ENCODE measurements around the gene TUT7. TPM values are rescaled to one million over a fixed set of nuclear protein-coding genes. Genes with fewer than 3 reads are reported as not detected.
"Not testable (repeated sequence)": the region's sequence is repeated elsewhere in the genome, so short reads cannot be mapped to it uniquely, and the experiment has no call there.

Gene TUT7
- total RNA-seq, 1 donor from 2014 or later, result 16.0 TPM

DNA sequence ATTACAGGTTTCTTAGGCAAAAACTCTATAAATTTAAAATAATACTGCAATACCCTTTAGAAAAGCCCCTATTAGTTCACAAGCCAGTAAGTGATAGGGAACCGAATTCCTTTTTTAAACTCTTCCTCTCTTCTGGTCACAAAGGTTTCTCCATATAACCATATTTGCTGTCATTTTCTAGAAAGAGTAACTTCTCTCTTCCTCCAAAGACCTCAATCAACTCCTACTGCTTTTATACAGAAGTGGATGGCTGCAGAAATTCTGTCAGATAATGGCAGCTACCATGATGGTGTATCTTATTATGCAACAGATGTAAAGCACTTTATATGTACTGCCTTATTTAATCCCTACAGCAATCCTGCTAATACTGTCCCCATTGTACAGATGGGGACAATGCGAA, 6.2 kb downstream of the TUT7 start:
- no peak for DNase-seq (ENCODE audit: low read depth in 2 of 2)

DNA sequence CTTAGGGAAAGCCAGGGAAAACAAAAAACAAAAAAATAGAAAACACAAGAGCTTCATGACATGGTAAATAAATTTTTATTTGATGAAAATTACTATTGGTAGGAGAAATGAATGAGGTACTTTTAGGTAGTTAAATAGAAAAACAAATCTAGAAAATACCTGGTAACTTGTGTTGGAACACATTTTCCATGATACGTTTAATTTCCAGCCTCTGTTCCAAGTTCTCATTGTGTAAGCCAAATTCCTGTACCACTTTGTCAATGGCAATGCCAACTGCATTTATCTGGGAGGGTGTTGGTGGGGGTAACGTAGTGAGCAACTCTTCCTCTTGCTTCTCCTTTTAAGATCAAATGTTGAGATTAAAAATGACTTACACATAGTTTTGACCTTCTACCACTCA, 9.4 kb downstream of the TUT7 start:
- peak in 1 of 2 donors; percentile 58 for DNase-seq (ENCODE audit: low read depth in 2 of 2)

DNA sequence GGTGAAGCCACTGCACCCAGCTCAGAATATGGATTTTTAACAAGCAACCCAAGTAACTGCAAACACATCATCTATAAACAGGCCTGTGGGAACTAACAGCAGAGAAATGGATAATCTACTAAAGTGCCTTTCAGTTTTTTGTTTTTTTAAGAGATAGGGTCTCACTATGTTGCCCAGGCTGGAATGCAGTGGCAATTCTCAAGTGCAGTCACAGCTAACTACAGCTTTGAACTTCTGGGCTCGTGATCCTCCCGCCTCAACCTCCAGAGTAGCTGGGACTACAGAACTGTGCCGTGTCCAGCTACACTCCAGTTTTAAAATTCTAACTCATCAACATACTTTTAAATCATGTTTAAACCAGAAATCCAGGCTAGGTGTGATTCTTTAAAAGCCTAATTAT, 11.9 kb downstream of the TUT7 start:
- DNase-seq (ENCODE audit: low read depth in 2 of 2), result no peak

DNA sequence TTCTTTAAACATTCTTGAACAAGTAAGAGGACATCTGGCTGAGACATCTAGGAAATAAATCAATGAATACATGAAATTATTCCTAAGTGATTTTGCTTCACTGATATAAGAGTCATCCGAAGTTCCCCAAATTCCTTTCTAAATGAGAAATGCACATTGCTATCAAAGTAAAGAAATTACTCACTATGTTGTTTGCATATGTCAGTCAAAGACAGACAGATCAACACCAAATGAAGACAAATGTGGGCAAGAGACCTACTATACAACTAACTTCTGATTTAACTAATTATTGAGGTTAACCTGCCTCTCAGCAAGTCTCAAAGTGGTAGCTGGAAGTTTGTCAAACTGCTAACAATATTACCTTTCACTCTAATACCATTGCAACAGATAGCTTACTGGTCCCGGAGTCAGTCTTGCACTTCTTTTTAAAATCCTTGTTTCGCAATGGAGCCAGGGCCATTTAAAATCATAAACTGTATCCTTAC, 13.2 kb downstream of the TUT7 start:
- DNase-seq (ENCODE audit: low read depth in 2 of 2), result no peak

DNA sequence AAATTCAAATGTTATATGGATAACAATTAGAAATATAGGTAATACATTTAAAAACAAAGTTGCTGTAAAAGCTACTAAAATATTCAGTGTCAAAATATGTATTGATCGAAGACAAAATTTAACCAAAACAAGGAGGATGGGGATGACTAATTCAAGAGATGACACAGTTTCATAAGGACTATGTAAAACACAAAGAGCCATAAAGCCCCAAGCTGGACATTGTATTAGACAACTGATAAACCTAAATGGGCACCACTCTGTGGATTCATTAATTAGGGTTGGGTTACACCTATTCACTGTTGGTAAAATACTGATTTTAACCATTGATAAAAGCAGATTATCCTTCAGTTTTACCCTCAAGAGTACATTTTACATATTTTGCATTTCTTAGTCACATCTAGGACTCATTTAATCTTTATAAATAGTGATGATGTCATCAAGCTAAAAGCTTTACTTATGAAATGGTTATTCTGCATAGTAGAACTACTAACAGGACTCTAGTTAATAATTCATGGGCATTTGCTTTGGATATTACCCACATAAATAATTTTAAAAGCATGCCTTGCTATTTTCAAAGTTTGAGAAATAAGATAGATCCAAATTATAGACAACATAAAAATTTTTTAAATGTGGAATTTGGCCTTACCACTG, 13.7 kb downstream of the TUT7 start:
- DNase-seq (ENCODE audit: low read depth in 2 of 2), result no peak

DNA sequence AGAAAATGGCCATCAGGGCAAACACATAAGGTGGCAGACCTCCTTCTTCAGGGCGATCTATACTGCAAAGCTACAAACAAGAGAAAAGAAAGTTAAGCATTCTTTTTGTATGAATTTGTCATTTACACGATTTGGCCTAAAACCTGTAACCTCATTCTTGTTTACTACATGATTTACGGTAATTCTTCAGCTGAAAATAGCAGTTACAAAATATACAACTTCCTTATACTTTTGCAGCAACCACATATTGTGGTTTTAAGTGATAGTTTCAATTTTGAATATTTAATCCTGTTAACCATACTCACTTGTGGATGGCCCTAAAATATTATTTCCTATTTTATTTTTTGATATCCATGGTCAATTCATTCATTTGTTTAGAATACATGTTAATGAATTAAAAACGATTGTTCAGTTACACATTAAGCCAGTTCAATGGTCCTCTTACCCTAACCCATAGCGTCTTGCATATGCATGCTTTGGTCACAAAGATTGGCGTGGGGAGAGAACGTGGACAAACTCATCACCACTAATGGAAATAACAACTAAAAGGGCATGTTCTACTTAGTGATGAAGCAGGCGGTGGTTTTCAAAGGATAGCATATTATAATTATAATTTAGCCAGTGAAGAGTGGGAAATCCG, 16.6 kb downstream of the TUT7 start:
- no peak for DNase-seq (ENCODE audit: low read depth in 2 of 2)

DNA sequence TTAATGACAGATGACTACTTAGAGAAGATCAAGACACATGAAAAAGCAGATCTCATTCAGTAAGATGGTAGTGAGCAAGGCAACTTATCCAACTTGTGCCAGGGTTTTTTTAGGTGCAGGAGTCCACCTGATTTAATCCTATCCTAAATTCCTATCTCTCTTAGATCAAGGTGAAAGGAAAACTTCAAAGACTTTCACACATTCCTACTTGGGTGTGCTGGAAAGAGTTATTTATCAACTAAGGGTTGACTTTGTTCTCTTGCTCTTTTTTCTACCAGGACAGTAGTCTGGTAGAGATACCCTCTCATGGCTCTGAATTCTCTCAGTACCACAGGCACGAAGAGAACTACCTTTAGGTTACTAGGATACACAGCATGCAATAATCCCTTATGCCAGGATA, 18.2 kb downstream of the TUT7 start:
- no peak for DNase-seq (ENCODE audit: low read depth in 2 of 2)

DNA sequence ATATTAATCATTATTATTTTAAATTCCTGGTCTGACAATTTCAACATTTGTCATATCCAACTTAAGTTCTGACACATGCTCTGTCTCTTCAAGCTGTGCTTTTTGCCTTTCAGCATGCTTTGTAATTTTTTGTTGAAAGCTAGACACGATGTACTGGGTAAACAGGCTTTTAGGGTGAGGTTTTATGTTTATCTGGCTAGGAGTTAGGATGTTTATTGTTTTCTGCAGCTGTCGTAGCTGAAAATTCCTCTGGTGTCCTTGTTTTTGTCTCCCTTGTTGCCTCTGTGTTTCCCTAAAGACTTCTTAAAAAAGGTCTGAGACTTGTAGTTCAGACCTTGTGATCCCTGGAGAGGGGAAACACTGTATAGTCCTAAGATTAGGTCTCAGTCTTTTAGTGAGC, 20.6 kb downstream of the TUT7 start:
- no peak for DNase-seq (ENCODE audit: low read depth in 2 of 2)

DNA sequence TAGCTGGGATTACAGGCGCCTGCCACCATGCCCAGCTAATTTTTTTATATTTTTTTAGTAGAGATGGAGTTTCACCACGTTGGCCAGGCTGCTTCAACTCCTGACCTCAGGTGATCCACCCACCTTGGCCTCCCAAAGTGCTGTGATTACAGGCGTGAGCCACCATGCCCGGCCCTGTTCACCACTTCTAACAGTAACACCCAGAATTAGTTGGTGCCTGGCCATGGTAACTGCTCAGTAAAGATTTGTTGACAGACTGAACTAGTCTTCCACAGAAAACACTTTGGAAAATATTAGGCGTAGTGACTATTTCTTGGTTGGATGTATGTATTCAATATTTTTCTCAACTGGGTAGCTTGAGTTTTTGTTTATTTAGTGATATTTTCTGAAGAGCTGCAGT, 24.0 kb downstream of the TUT7 start:
- no peak for DNase-seq (ENCODE audit: low read depth in 2 of 2)

DNA sequence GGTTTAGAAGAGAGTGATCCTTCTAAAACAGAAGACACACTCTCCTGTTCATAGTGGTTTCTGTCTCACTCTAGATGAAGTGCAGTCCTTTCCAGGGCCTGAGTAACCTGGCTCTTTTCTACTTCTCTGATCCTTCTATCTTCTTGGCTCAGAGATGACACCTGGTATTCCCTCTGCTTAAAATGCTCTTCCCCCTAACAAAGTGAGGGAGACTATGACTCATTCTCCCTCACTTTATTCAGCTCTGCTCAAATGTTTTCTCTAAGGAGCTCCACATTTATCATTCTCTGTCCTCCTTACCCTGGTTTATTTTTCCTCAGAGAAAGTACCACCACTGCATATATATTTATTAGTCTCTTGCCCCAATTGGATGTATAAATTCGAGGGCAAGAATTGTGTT, 24.6 kb downstream of the TUT7 start:
- DNase-seq (ENCODE audit: low read depth in 2 of 2), result no peak

DNA sequence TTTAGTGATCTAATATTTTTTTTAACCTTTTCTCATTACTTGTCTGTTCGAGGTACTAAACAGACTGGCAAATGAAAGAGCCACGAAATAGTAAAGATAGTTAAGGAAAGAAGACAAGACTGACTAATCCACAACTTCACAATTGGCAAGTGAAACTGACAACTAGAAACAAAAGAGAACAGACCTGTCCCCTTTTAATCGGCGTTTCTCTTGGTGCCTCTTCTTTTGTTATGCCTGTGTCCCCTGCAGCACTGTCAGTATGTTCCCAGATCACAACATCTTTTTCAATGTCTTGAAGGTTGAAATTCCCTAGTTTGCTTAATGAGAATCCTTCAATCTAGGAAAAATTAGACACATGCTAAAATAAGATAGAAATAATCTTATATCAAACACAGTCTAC, 26.1 kb downstream of the TUT7 start:
- no peak for DNase-seq (ENCODE audit: low read depth in 2 of 2)

DNA sequence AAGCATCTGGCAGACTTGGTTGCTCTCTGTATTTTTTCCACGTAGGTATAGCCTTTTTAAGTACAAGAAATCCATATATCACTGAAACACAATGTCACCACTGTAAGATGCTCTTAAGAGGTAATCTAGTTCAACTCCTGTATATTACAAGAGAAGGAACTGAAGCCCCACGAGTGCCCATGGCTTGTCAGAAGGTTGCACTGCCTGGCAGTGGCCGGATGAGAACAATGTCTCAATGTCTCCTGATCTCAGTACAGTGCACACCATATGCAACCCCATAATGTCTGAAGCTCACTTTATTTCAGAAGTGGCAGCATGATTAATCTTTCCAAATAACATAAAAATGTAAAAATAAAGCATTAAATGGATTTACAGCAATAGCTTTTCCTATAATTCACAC, 27.7 kb downstream of the TUT7 start:
- no peak for DNase-seq (ENCODE audit: low read depth in 2 of 2)

DNA sequence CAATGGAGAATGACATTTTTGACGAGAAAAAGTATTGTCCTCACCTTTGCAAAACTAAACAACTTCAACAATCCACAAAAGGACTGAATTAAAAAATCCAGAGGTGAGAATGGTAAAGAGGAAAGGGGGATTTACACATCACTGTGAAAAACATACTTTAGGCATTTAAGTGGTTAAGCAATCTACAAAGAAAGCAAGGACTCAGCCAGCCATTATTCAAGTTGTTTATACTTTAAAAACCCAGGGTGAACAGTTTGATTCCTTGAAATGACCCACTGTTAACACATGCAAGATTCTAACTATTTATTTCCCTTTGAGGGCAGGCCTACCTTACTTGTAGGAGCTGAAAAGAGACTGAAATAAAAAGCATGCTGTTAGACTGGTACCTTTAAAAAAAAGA, 29.3 kb downstream of the TUT7 start:
- no peak for DNase-seq (ENCODE audit: low read depth in 2 of 2)

DNA sequence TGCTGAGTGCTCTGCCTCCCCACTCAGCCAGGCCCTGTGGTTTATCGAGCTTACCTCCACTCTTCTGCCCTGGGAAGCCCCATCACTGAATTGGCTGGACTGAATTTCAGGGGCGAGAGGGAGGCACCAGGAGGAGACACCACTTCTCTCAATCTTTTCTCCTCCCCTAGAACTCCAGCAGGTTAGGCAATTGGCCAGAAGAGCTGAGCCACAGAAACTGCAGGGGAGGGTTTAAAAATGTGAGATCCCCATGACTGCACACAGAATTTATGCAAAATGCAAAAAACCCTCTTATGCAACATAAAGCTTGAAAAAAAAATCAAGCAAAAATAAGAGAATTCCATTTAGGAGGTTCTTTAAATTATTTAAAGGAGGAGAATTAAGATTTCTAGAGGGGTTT, 29.9 kb downstream of the TUT7 start:
- no peak for DNase-seq (ENCODE audit: low read depth in 2 of 2)

DNA sequence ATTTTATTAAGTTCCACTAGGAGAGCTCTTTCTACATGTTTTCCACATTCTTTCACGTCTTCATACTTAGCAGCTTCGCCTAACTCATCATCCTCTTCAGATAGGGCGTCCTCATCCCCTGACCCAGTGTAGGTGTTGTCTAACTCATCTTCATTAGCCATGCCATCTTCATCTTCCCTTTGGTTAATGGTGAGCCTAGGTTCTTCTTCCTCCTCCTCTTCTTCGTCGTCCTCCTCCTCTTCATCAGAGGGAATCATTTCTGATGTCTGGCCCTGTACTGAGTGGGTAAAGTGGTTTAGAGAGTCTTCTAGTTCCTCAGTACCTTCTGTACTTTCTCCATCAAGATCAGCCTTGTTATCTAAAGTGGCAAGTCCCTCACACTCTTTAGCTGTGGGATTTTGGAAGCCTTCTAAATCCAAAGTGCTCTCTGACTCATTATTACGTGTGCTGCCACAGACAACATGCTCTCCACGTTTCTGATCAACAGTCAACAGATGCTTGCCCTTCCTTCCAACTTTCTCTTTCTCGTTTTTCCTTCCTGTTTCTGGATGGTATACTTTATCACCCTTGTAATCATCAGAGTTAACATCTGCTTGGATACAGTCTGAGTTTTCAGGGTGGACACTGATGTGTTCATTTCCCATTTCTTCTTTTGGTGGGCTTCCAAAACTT, 31.1 kb downstream of the TUT7 start:
- DNase-seq (ENCODE audit: low read depth in 2 of 2), result peak; percentile 36 to 76

DNA sequence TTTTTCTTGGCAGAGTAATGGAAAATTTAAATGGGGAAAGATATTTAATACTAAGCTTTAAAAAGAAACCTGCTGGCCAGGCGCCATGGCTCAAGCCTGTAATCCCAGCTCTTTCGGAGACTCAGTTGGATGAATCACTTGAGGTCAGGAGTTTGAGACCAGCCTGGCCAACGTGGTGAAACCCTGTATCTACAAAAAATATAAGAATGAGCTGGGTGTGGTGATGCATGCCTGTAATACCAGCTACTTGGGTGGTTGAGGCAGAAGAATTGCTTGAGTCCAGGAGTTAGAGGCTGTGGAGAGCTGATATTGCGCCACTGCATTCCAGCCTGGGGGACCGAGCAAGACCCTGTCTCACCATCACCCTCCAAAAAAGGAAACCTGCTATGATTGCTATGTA, 32.8 kb downstream of the TUT7 start:
- no peak for DNase-seq (ENCODE audit: low read depth in 2 of 2)

DNA sequence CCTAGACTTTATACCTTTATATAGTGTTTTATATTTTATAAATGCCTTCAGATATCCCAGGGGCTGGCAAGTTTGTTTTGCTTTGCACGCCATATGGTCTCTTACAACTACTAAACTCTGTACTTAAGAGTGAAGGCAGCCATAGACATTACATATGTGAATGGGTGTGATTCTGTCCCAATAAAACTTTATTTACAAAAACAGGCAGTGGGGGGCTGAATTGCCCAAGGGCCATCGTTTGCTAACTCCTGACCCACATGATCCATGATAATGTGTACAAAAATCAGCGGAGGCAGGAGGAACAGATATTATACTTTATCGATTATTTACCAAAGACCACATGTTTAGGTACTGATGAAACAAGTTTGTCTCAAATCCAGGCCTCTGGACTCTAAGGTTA, 36.0 kb downstream of the TUT7 start:
- no peak for DNase-seq (ENCODE audit: low read depth in 2 of 2)

DNA sequence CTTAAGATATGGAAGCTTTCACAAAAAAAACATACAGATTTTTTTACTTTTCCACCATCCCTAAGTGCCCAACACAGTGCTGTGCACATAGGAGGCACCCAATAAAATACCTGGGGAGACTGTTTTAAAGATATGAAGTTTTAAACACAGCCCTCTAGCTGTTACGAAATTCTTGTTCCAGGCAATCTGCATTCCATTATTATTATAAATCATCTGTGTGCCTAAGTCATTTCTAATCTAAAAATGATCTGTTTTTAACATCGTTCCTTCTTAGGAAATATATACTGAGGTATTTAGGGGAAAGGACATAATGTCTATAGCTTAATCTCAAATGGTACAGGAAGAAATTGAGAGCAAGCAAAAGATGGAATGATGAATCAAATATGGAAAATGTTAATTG, 39.1 kb downstream of the TUT7 start:
- no peak for DNase-seq (ENCODE audit: low read depth in 2 of 2)

DNA sequence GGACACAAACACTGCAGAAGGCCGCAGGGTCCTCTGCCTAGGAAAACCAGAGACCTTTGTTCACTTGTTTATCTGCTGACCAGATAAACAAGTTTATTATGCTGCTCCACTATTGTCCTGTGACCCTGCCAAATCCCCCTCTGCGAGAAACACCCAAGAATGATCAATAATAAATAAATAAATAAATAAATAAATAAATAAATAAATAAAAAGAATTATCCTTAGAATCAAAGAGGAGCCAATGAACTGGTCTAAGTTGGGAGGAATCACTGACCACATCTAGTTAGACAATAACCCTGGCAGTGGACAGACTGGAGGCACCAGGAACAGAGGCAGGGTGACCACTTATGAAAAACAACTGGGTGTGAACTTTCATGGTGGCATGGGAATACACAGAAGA, 41.3 kb downstream of the TUT7 start:
- DNase-seq (ENCODE audit: low read depth in 2 of 2), result not testable (repeated sequence)

DNA sequence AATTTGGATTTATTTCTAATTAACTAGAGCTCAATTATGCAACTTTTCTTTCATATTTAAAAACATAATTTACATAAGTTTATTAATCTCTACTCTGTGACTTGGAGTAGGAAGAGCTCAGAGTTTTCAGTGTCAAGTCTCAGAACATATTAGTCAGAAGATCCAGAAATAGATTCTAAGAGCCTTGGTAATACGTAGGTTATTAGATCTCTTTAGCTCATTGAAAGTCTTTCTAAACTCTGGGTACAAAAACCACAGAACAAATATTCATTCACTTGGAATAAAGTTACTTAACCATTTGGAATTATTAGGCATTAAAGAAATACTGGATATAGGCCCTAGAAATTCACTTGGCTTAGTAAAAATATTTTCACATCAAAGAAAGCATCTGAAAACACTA, 45.5 kb downstream of the TUT7 start:
- no peak for DNase-seq (ENCODE audit: low read depth in 2 of 2)

DNA sequence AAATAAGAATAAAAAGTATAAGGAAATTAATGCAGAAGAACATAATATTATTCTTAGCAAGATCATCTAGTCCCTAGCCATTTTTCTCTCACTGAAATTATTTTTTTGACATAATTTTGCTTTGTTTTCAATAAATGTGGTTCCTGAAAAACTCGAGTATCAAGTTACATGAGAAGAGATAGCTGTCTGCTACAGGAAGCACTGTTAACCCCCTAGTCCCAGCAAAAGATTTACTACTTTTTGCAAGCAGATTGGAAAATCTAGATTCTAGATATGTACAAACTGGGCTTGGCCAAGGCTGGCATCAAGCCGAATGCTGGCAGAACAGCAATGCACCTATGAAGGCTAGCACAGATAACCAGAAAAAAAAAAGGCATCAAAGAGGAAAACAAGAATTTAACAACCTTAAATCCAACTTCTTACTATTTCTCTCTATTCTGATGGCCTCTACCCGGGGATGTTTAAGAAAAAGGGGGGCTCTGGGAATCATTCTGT, 49.9 kb downstream of the TUT7 start:
- DNase-seq (ENCODE audit: low read depth in 2 of 2), result peak in 1 of 2 donors; percentile 42

DNA sequence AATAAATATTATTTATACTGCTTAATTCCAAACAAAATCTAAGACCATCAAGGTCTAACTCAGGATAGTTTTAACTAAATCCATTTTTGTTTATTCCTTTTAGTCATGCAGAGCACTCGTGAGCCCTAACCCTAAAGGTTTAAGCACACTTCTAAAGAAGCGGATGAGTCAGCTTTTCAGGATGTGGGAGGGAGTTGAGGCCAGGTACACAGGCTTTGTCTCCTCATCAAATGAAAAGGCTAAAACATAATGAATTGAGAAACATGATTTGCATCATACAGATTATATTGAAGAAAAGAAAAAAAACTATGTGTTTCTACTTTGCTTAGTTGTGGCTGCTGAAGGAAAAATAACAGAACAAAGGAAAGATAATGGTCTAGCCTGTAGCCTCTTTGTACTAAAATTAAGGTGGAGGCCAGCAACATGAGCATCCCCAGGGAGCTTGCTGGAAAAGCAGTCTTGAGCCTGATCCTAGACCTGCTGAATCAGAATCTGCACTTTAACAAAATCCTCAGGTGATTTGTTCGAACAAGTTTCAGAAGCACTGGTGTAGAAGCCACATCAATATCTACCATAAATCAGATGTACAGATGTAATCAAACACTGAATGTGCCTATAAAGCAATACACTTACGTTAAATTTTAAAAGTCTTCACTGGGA, 50.8 kb downstream of the TUT7 start:
- peak in 1 of 2 donors; percentile 67 for DNase-seq (ENCODE audit: low read depth in 2 of 2)

All from dermis microvascular lymphatic vessel endothelial cell (primary cell).